GM19023 (cell line): ENCODE data around the gene SLC16A11.
A peak's percentile ranks its signal among the peaks of the same experiment; 100 is the strongest.
"Not testable (repeated sequence)": the region's sequence is repeated elsewhere in the genome, so short reads cannot be mapped to it uniquely, and the experiment has no call there.

Experiments used
- ATAC-seq: cut with Tn5 transposase; IDR thresholded peaks from one replicate; pipeline ENCODE4 v1.9.1; 2021; ENCODE audit warnings: mild to moderate bottlenecking, moderate library complexity; ENCODE audit not compliant: unreplicated experiment

The SLC16A11 gene

DNA sequence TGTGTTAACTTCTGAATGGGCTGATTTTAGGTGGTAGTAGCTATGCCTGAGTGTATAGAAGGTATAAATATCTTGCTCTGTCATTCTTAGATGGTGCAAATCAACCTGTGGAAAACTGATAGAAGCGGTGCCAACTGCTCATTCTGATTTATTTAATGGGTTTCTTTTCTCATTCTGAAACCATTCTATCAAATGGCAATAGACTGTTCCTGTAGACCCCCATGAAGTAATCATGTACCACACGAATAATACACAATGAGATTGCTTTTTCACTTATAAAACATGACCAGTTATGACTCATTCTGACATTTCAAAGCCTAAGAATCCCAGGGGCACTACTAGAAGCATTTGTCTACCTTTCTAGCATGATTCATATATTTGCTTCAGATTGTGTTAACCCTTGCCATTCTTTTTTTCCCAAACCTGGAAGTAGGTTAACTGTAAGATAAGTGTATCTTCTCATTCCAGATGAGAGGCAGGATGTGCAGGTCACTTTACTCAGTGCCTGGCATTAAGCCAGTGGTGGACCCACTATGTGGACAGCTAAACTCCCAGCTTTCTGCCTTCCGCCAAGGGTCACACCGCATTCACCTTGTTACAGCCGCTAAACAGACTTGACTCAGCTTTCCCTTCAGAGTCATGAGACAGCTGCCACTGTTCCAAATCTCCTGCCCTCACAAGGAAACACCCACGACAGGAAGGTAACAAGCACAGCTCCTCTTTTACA is 16.4 kb upstream of the SLC16A11 start:
- ATAC-seq: no peak

- ATAC-seq: no peak
These were observed 15.0 kb upstream of the SLC16A11 start for GRCh38 chr17:7058831-7059447.

- ATAC-seq: no peak
These were observed 12.5 kb upstream of the SLC16A11 start for GRCh38 chr17:7056386-7056785.

GRCh38 chr17:7050583-7050982 is 6.7 kb upstream of the SLC16A11 start:
- not testable (repeated sequence) for ATAC-seq

DNA sequence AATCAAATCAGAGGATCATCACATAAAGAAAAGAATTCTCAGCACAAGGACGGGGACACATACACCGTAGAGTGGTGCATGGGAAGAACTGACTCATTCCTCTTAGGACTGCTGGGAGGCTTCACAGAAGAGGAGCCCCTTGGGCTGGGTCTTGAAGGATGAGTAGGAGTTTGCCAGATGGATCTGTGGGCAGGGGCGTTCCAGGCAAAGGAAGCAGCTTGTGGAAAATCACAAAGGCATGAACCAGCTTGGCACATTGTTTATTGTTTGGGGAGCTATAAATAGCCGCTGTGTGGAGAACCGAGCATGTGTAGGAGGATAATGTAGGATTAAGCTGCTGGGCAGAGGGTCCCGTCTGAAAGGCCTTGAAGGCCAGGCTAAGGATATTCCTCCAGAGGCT is 5.1 kb upstream of the SLC16A11 start:
- no peak for ATAC-seq

DNA sequence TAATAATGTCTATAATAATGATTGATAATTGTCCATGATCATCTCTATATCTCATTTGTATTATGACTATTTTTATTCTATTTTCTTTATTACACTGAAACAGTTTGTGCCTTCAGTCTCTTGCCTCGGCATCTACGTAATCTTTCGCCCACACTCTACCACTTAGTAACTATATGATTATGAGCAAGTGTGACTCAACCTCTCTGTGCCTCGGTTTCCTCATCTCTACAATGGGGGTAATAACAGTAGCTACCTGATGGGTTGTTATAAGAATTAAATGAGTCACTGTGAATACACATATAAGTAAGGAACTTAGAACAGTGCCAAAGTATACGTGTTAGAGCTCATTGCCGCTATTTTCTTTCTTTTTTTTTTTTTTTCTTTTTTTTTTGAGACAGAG is 3.7 kb upstream of the SLC16A11 start:
- ATAC-seq: no peak

DNA sequence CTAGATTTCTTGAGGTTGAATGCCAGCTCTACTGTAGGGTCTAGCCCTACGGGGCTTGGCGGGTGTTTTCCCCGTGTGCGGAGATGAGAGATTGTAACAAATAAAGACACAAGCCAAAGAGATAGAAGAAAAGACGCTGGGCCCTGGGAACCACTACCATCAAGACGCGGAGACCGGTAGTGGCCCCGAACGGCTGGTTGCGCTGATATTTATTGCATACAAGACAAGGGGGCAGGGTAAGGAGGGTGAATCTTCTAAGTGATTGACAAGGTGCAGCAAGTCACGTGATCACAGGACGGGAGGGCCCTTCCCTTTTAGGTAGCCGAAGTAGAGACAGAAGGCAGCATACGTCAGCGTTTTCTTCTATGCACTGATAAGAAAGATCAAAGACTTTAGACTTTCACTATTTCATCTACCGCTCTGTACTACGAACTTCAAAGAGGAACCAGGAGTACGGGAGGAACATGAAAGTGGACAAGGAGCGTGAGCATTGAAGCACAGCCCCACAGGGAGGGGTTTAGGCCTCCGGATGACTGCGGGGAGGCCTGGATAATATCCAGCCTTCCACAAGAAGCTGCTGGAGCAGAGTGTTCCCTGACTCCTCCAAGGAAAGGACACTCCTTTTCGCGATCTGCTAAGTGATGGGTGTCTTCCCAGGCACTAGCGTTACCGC is 3.0 kb upstream of the SLC16A11 start:
- ATAC-seq: not testable (repeated sequence)

- no peak for ATAC-seq
These were observed 2.3 kb upstream of the SLC16A11 start for GRCh38 chr17:7046127-7046724.

DNA sequence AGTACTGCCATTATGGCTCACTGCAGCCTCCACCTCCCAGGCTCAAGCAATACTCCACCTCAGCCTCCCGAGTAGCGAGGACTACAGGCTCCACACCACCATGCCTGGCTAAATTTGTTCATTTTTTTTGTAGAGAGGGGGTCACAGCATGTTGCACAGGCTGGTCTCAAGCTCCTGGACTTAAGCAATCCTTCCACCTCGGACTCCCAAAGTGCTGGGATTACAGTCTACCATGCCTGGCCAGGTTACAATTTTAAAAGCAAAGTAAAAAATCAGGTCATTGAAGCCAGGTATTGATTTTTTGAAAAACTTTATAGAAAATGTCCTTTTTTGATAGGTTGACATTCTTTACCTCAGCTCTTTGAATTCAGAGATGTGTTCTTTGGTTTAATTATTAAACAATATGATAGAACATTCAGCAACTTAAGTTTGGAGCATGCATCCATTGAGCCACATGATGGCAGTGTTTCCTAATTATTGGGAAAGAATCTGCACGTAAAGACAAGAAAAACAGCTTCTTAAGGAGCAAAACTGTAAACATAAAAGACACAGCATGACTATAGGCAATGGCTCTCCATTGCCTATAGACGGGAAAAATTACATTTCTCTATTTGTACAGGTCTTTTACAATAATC is 1.7 kb upstream of the SLC16A11 start:
- no peak for ATAC-seq

DNA sequence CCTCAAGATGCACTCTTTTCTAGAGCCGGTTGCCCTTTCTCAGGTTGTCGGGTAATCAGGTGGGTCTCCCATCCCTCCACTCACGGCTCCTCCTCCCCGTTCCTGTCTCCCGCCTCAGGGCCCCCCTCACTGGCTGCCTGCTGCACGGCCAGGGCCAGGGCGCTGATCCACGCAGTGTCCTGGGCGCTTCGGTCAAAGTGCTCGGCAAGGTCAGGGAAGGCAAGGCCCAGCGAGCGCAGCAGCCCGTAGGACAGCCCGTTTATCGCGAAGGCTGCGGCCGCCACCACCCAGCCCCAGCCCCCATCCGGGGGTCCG is 753 bp downstream of the SLC16A11 start:
- no peak for ATAC-seq

GRCh38 chr17:7042501-7043181 is 1.3 kb downstream of the SLC16A11 start:
- no peak for ATAC-seq

DNA sequence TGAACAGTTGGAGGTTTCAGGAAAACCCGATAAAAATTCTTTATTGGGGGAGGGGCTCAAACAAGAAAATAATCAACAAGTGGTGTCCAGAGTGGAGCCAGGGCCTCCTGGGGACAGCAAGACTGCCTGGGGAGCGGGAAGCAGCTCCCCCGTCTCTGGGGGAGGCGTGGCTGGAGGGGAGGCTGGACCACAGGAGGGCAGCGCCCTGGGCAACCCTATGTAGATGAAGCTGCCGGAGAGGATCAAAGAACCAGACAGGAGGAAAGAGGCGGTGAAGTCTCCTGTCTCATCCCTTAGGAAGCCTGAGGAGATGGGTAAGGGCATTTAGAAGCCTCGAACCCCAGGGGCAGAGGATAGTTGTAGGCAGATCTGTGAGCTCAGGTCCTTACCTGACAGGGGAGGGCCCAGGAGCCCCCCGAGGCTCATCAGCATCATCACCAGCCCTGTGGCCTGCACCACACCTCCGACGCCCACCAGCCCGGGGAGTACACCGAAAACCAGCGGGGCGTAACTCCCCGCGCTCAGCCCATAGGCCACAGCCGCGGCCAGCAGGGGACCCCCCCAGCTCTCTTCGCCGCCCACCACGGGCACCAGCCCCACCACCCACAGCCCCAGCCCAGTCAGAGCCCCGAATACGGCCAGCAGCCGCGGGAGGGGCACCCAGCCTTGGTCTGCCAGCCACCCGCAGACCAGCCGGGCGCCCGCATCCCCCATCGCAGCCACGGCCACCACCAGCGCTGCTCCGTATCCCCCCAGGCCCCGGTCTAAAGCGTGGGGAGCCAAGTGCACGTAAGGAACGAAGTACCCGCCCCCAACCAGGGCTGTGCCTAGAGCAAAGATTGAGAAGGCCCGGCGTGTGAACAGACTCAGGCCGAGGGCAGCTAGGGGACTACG is 2.0 kb downstream of the SLC16A11 start:
- ATAC-seq: no peak

DNA sequence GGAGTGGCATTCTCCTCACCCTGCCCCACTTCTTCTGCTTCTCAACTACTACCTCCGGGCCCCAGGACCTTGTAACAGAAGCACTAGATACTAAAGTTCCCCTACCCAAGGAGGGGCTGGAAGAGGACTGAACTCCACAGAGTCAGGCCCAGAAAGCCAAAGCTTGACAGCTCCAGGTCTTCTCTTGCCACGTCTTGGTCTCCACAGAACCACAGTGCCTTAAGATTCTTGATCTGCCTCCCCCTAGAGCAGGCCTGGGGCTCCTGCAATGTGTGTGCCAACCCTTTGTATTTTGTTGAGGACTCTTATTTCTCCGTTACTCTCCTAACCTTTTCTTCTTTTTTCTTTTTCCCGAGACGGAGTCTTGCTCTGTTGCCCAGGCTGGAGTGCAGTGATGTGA is 4.1 kb downstream of the SLC16A11 start:
- no peak for ATAC-seq

DNA sequence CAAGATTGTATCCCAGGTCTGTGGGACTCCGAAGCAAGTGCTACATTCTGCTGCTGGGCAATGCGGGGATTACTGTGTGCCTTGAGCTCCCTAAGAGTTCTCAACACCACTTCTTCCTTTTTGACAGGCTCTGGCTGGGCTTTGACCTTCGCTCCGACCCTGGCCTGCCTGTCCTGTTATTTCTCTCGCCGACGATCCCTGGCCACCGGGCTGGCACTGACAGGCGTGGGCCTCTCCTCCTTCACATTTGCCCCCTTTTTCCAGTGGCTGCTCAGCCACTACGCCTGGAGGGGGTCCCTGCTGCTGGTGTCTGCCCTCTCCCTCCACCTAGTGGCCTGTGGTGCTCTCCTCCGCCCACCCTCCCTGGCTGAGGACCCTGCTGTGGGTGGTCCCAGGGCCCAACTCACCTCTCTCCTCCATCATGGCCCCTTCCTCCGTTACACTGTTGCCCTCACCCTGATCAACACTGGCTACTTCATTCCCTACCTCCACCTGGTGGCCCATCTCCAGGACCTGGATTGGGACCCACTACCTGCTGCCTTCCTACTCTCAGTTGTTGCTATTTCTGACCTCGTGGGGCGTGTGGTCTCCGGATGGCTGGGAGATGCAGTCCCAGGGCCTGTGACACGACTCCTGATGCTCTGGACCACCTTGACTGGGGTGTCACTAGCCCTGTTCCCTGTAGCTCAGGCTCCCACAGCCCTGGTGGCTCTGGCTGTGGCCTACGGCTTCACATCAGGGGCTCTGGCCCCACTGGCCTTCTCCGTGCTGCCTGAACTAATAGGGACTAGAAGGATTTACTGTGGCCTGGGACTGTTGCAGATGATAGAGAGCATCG is 5.6 kb downstream of the SLC16A11 start:
- no peak for ATAC-seq

DNA sequence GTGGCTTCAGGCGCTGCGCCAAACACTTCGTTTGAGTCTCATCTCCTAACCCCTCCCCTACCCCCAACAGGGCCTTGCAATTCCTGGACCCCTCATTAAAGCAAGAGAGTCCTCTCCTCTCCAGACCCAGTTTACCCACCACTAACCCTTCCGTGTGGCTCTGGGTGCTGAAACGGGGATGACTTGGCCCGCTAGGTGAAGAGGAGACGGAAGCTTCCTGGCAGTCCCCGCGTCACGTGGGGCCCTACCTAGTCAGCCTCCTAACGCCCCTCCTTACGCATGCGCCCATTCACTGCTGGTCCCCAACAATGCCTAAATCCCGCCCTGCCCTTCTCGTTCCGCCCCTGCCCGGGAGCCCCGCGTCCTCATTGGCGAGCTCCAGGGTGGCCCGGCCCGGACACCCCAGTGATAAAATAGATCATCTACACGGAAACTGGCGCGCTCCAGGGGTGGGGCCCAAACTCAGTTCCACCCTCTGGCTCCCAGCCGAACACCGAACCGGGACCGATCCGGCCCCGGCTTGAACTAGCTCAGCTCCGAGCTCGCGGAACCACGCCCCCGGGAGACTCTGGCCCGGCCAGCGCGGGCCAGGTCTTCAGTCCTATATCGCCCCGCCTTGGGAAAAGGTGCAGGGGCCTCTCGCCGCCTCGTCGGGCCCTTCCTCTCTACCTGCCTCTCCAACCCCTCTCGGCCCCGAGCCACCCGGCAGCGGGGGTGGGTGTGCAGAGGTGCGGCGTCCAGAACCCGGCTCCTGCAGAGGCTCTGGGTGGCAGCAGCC is 8.1 kb downstream of the SLC16A11 start, which contains the start of gene SLC16A13:
Gene SLC16A13 (plus strand): TSS at position 425 of the 778 bp plus-strand sequence. CDS start 368 bp downstream, outside the sequence.
- ATAC-seq: peak; percentile 93

GRCh38 chr17:7034955-7035590 is 8.8 kb downstream of the SLC16A11 start:
- peak; percentile 21 for ATAC-seq

DNA sequence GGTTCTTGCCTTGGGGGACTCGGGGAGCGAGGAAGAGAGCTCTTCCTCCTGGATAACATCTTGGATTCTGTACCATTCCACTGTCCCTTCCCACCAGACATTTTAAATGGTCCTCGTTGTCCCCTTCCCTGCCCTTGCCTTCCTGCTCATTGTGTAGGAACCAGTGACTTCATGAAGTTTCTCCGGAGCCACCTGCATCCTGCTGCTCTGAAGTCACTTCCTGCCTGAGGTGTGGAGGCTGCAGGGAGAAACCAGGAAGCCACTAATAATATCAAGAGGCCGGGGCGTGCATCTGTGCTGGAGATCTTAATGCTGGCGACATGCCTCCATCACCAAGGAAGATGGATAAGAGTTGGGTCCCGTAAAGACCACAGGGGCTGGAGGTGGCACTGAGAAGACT is 14.2 kb downstream of the SLC16A11 start:
- ATAC-seq: no peak

DNA sequence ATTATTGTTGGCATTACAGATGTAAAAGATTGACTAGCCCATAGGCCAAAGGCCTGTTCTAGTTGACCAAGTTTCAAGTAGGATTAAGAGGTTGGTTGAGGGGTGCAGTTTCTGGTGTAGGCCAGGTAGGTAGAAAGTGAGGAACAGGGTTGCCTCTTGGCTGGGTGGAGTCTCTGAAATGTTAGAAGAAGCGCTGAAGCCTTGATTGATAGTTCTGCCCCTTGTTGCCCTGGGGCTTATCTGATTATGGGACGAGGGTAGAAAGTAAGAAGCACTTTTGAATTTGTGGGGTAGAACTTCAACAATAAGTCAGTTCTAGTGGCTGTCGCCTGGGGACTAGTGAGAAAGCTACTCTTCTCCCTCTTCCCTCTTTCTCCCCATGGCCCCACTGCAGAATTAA is 14.8 kb downstream of the SLC16A11 start:
- ATAC-seq: no peak
